Middle frontal gyrus (tissue), 1 donor: Measurements from ENCODE around the gene DGUOK.

ENCODE experiments used
- DNase-seq: peaks from one replicate; pipeline ENCODE4 v3.0.0-alpha.2; 2015; ENCODE audit warnings: low spot score; ENCODE audit errors: extremely low spot score

DGUOK gene

GRCh38 chr2:73997813-73998212 is 71.1 kb downstream of the DGUOK start:
- no peak for DNase-seq

- no peak for DNase-seq
Measured at GRCh38 chr2:73998451-73998850, 71.8 kb downstream of the DGUOK start.

- no peak for DNase-seq
Measured at GRCh38 chr2:73998933-73999332, 72.3 kb downstream of the DGUOK start.

GRCh38 chr2:73999881-74000597 is 73.4 kb downstream of the DGUOK start:
- no peak for DNase-seq

- DNase-seq, result no peak
Measured at GRCh38 chr2:74000666-74001065, 74.0 kb downstream of the DGUOK start.

GRCh38 chr2:74001121-74001520 is 74.4 kb downstream of the DGUOK start:
- DNase-seq, result no peak

GRCh38 chr2:74001781-74002504 is 75.3 kb downstream of the DGUOK start:
- DNase-seq, result no peak

GRCh38 chr2:74002505-74003421 is 76.1 kb downstream of the DGUOK start:
- DNase-seq, result peak; percentile 83

GRCh38 chr2:74003494-74004211 is 77.0 kb downstream of the DGUOK start:
- peak; percentile 33 for DNase-seq

GRCh38 chr2:74004212-74005182 is 77.8 kb downstream of the DGUOK start:
- no peak for DNase-seq

GRCh38 chr2:74005786-74006185 is 79.1 kb downstream of the DGUOK start:
- DNase-seq, result no peak

- no peak for DNase-seq
Measured at GRCh38 chr2:74006459-74006858, 79.8 kb downstream of the DGUOK start.

GRCh38 chr2:74007121-74007520 is 80.4 kb downstream of the DGUOK start:
- DNase-seq, result no peak

GRCh38 chr2:74007711-74008110 is 81.0 kb downstream of the DGUOK start:
- no peak for DNase-seq
